ENCODE data around the gene PPIF. TPM values are rescaled to one million over a fixed set of nuclear protein-coding genes. Genes with fewer than 3 reads are reported as not detected.

Gene PPIF
- total RNA-seq, 6 experiments from 2014 or later, result 53.7 to 106 (median 90.1) TPM

- Histone ChIP-seq H3K9me3 (no peaks in the 10 kb centered on the region), H3K27me3 (no peaks in the 10 kb centered on the region), H3K27ac (peak overlapping the region in 1 of 3 donors; percentile 13), H3K4me1 (peaks cover 0 to 41% (median 11%) of the 10 kb centered on the region in 4 donors), H3K36me3 (peaks cover 0 to 5% (median 0%) of the 10 kb centered on the region in 4 donors), H3K4me3 (no peak overlapping the region)
- intact Hi-C loops (cut with DNase I), result loop anchor here in 1 of 2 donors (10.0 kb wide), 1 partner anchor 71 kb away; no protein-coding TSS in a partner anchor
- DNase-seq (peak; percentile 27 to 69 (median 41)), ATAC-seq (peak; percentile 34 to 64 (median 48))
- 92% methylated on average over 14 of the region's 17 CpGs for WGBS (ENCODE audit: insufficient coverage, low coverage, low lambda C conversion rate, missing lambda C conversion rate)
- TF ChIP-seq POLR2A (IDR thresholded peaks at IDR 0.05), result no peak
- TF ChIP-seq CTCF (IDR thresholded peaks at IDR 0.05), result no peak
Observed at GRCh38 chr10:79393924-79394610, 46.8 kb downstream of the PPIF start.

- DNase-seq, result peak in 1 of 3 donors; percentile 4
- TF ChIP-seq POLR2A (IDR thresholded peaks at IDR 0.05), result no peak
- TF ChIP-seq CTCF (IDR thresholded peaks at IDR 0.05), result no peak
- whole genome bisulfite sequencing (ENCODE audit: insufficient coverage, low coverage, low lambda C conversion rate, missing lambda C conversion rate), result 87% methylated on average over 3 of the region's 5 CpGs
Observed at GRCh38 chr10:79394664-79395063, 47.4 kb downstream of the PPIF start.

GRCh38 chr10:79396520-79396919 lies 49.3 kb downstream of the PPIF start:
- peaks cover 2 to 66% (median 21%) of the 10 kb centered on the region in 4 donors for H3K4me1 ChIP-seq
- no peak overlapping the region for H3K4me3 ChIP-seq
- peaks cover 0 to 5% (median 0%) of the 10 kb centered on the region in 4 donors for H3K36me3 ChIP-seq
- H3K9me3 ChIP-seq, result no peaks in the 10 kb centered on the region
- ATAC-seq, result no peak
- DNase-seq, result no peak
- no peaks in the 10 kb centered on the region for H3K27me3 ChIP-seq
- WGBS (ENCODE audit: insufficient coverage, low coverage, low lambda C conversion rate, missing lambda C conversion rate), result 85% methylated on average over 2 of the region's 5 CpGs
- H3K27ac ChIP-seq, result no peak overlapping the region
- TF ChIP-seq CTCF (IDR thresholded peaks at IDR 0.05) (no peak), POLR2A (IDR thresholded peaks at IDR 0.05) (no peak)
- intact Hi-C loops (cut with DNase I), result loop anchor here in 1 of 2 donors (10.0 kb wide), 1 partner anchor 68 kb away; no protein-coding TSS in a partner anchor

More at GRCh38 chr10:79394664-79395063, 47.4 kb downstream of the PPIF start:
- H3K9me3 ChIP-seq, result no peaks in the 10 kb centered on the region
- H3K4me1 ChIP-seq, result peaks cover 0 to 47% (median 14%) of the 10 kb centered on the region in 4 donors
- no peak for ATAC-seq
- no peak overlapping the region for H3K4me3 ChIP-seq
- peaks cover 0 to 5% (median 0%) of the 10 kb centered on the region in 4 donors for H3K36me3 ChIP-seq
- intact Hi-C loops (cut with DNase I), result loop anchor here in 1 of 2 donors (10.0 kb wide), 1 partner anchor 70 kb away; no protein-coding TSS in a partner anchor
- H3K27ac ChIP-seq, result peak overlapping the region in 1 of 3 donors; percentile 13
- H3K27me3 ChIP-seq, result no peaks in the 10 kb centered on the region

GRCh38 chr10:79397051-79397450 lies 49.8 kb downstream of the PPIF start:
- no peak overlapping the region for H3K4me3 ChIP-seq
- no peaks in the 10 kb centered on the region for H3K27me3 ChIP-seq
- 71% methylated on average over 4 of the region's 6 CpGs for WGBS (ENCODE audit: insufficient coverage, low coverage, low lambda C conversion rate, missing lambda C conversion rate)
- H3K27ac ChIP-seq, result peak overlapping the region in 1 of 3 donors; percentile 58
- ATAC-seq, result no peak
- no peaks in the 10 kb centered on the region for H3K9me3 ChIP-seq
- peaks cover 0 to 5% (median 0%) of the 10 kb centered on the region in 4 donors for H3K36me3 ChIP-seq
- H3K4me1 ChIP-seq, result peaks cover 2 to 71% (median 21%) of the 10 kb centered on the region in 4 donors
- DNase-seq, result peak in 1 of 3 donors; percentile 28
- intact Hi-C loops (cut with DNase I), result loop anchor here in 1 of 2 donors (10.0 kb wide), 1 partner anchor 68 kb away; no protein-coding TSS in a partner anchor
- no peak for TF ChIP-seq POLR2A (IDR thresholded peaks at IDR 0.05)
- no peak for TF ChIP-seq CTCF (IDR thresholded peaks at IDR 0.05)
